ENCODE results near the gene TBC1D4.

TBC1D4 gene

GRCh38 chr13:75384879-75385707 lies 96.9 kb downstream of the TBC1D4 start:
- no peak for DNase-seq

- no peak for DNase-seq
Observed at GRCh38 chr13:75383064-75383715, 98.8 kb downstream of the TBC1D4 start.

GRCh38 chr13:75378301-75378700 lies 103.7 kb downstream of the TBC1D4 start:
- DNase-seq: no peak

GRCh38 chr13:75376792-75377402 lies 105.1 kb downstream of the TBC1D4 start:
- DNase-seq: no peak

GRCh38 chr13:75375329-75375728 lies 106.6 kb downstream of the TBC1D4 start:
- no peak for DNase-seq

GRCh38 chr13:75373988-75374387 lies 108.0 kb downstream of the TBC1D4 start:
- DNase-seq: no peak

GRCh38 chr13:75372923-75373841 lies 108.8 kb downstream of the TBC1D4 start:
- no peak for DNase-seq

GRCh38 chr13:75372517-75372916 lies 109.5 kb downstream of the TBC1D4 start:
- peak; percentile 25 for DNase-seq

- DNase-seq: no peak
Observed at GRCh38 chr13:75371203-75371602, 110.8 kb downstream of the TBC1D4 start.

- DNase-seq: no peak
Observed at GRCh38 chr13:75370774-75371173, 111.2 kb downstream of the TBC1D4 start.

GRCh38 chr13:75369981-75370380 lies 112.0 kb downstream of the TBC1D4 start:
- no peak for DNase-seq

- DNase-seq: no peak
Observed at GRCh38 chr13:75368167-75368566, 113.8 kb downstream of the TBC1D4 start.

GRCh38 chr13:75366380-75367280 lies 115.3 kb downstream of the TBC1D4 start:
- no peak for DNase-seq

GRCh38 chr13:75365724-75366173 lies 116.2 kb downstream of the TBC1D4 start:
- no peak for DNase-seq

- no peak for DNase-seq
Observed at GRCh38 chr13:75364131-75364713, 117.7 kb downstream of the TBC1D4 start.

GRCh38 chr13:75363371-75363770 lies 118.6 kb downstream of the TBC1D4 start:
- DNase-seq: no peak

GRCh38 chr13:75362026-75362425 lies 119.9 kb downstream of the TBC1D4 start:
- DNase-seq: no peak

GRCh38 chr13:75360170-75360569 lies 121.8 kb downstream of the TBC1D4 start:
- DNase-seq: no peak

GRCh38 chr13:75359266-75359665 lies 122.7 kb downstream of the TBC1D4 start:
- no peak for DNase-seq

GRCh38 chr13:75357576-75358289 lies 124.2 kb downstream of the TBC1D4 start:
- peak; percentile 13 for DNase-seq

- no peak for DNase-seq
Observed at GRCh38 chr13:75356421-75356820, 125.5 kb downstream of the TBC1D4 start.

Data from NCI-H1092 (cell line).